H9 (cell line): ENCODE measurements around the gene CDKN2C. TPM values are rescaled to one million over a fixed set of nuclear protein-coding genes. Genes with fewer than 3 reads are reported as not detected.

ENCODE experiments used
- DNase-seq: peaks from one replicate; pipeline ENCODE4 v3.0.0-alpha.2; 2017
- H2AFZ ChIP-seq: one replicate; pipeline ENCODE4 v1.6.1; 2013; ENCODE audit warnings: mild to moderate bottlenecking, low read length, control low read depth, moderate library complexity
- H2AK5ac ChIP-seq: 2 replicates; pipeline ENCODE4 v1.6.1; 2013; ENCODE audit warnings: low read length, control low read depth, mixed read lengths; ENCODE audit not compliant: insufficient read length
- H2BK120ac ChIP-seq: one replicate; pipeline ENCODE4 v1.6.1; 2013; ENCODE audit warnings: low read depth, mild to moderate bottlenecking, low read length, control low read depth, inconsistent platforms; ENCODE audit not compliant: poor library complexity, severe bottlenecking
- H2BK12ac ChIP-seq: 2 replicates; pipeline ENCODE4 v1.6.1; 2013; ENCODE audit warnings: low read length, control low read depth, mixed read lengths, low read depth; ENCODE audit not compliant: insufficient read length
- H2BK15ac ChIP-seq: 2 replicates; pipeline ENCODE4 v1.6.1; 2013; ENCODE audit warnings: low read depth, low read length, control low read depth
- H2BK20ac ChIP-seq: one replicate; pipeline ENCODE4 v1.6.1; 2013; ENCODE audit warnings: low read depth, mild to moderate bottlenecking, low read length, control low read depth, inconsistent platforms; ENCODE audit not compliant: poor library complexity, severe bottlenecking
- H2BK5ac ChIP-seq: 2 replicates; pipeline ENCODE4 v1.6.1; 2013; ENCODE audit warnings: low read length, control low read depth, mixed read lengths; ENCODE audit not compliant: insufficient read length
- H3K14ac ChIP-seq: 2 replicates; pipeline ENCODE4 v1.6.1; 2013; ENCODE audit warnings: low read length, control low read depth; ENCODE audit not compliant: insufficient read depth
- H3K18ac ChIP-seq: 2 replicates; pipeline ENCODE4 v1.6.1; 2013; ENCODE audit warnings: low read depth, mild to moderate bottlenecking, mixed read lengths, low read length, control low read depth; ENCODE audit not compliant: insufficient read length
- H3K23ac ChIP-seq: 2 replicates; pipeline ENCODE4 v1.6.1; 2013; ENCODE audit warnings: low read length, control low read depth, mixed read lengths, low read depth; ENCODE audit not compliant: insufficient read length
- H3K23me2 ChIP-seq: 2 replicates; pipeline ENCODE4 v1.6.1; 2013; ENCODE audit warnings: low read depth, mild to moderate bottlenecking, mixed read lengths, low read length, control low read depth; ENCODE audit not compliant: insufficient read length, poor library complexity, severe bottlenecking
- H3K27ac ChIP-seq: 2 replicates; pipeline ENCODE4 v1.5.1; 2013; ENCODE audit warnings: low read length, control low read depth, mixed read lengths, low read depth; ENCODE audit not compliant: insufficient read length
- H3K27me3 ChIP-seq: 2 replicates; pipeline ENCODE4 v1.6.1; 2013; ENCODE audit warnings: low read length, control low read depth, inconsistent platforms; ENCODE audit not compliant: insufficient read depth
- H3K4ac ChIP-seq: 2 replicates; pipeline ENCODE4 v1.6.1; 2013; ENCODE audit warnings: low read depth, mild to moderate bottlenecking, control low read depth, inconsistent platforms, low read length, moderate library complexity
- H3K4me1 ChIP-seq: 2 replicates; pipeline ENCODE4 v1.6.1; 2013; ENCODE audit warnings: low read length, control low read depth, inconsistent platforms; ENCODE audit not compliant: insufficient read depth
- H3K4me2 ChIP-seq: 2 replicates; pipeline ENCODE4 v1.6.1; 2013; ENCODE audit warnings: low read length, control low read depth, mixed read lengths; ENCODE audit not compliant: insufficient read length, insufficient read depth
- H3K56ac ChIP-seq: 2 replicates; pipeline ENCODE4 v1.6.1; 2013; ENCODE audit warnings: low read depth, mild to moderate bottlenecking, mixed read lengths, low read length, control low read depth; ENCODE audit not compliant: insufficient read length
- H3K79me1 ChIP-seq: 2 replicates; pipeline ENCODE4 v1.6.1; 2013; ENCODE audit warnings: low read depth, mild to moderate bottlenecking, moderate library complexity, low read length, control low read depth, inconsistent platforms; ENCODE audit not compliant: insufficient read depth, poor library complexity, severe bottlenecking
- H3K79me2 ChIP-seq: 2 replicates; pipeline ENCODE4 v1.6.1; 2013; ENCODE audit warnings: low read length, control low read depth, inconsistent platforms; ENCODE audit not compliant: insufficient read depth
- H3K9ac ChIP-seq: 2 replicates; pipeline ENCODE4 v1.6.1; 2013; ENCODE audit warnings: low read length, control low read depth, mixed read lengths; ENCODE audit not compliant: insufficient read length; ENCODE audit errors: extremely low read depth
- H3K9me3 ChIP-seq: one replicate; pipeline ENCODE4 v1.6.1; 2013; ENCODE audit warnings: low read depth, low read length, inconsistent platforms; ENCODE audit not compliant: control insufficient read depth
- H3T11ph ChIP-seq: one replicate; pipeline ENCODE4 v1.6.1; 2013; ENCODE audit warnings: mild to moderate bottlenecking, low read length, control low read depth, inconsistent platforms
- H4K20me1 ChIP-seq: one replicate; pipeline ENCODE4 v1.6.1; 2013; ENCODE audit not compliant: control insufficient read depth, insufficient read length, insufficient read depth
- H4K5ac ChIP-seq: 2 replicates; pipeline ENCODE4 v1.6.1; 2013; ENCODE audit warnings: low read depth, mild to moderate bottlenecking, mixed read lengths, low read length, control low read depth; ENCODE audit not compliant: insufficient read length
- H4K8ac ChIP-seq: replicated peaks from 2 replicates; pipeline ENCODE4 v1.6.1; 2013; ENCODE audit warnings: low read length, control low read depth, mixed read lengths, low read depth; ENCODE audit not compliant: insufficient read length
- H4K91ac ChIP-seq: 2 replicates; pipeline ENCODE4 v1.6.1; 2013; ENCODE audit warnings: low read depth, mild to moderate bottlenecking, moderate library complexity, mixed read lengths, low read length, control low read depth; ENCODE audit not compliant: insufficient read length
- H3K27ac Mint-ChIP-seq, 3 experiments: 2 replicates in 2 of 3; 3 replicates in 1 of 3; pipeline ENCODE4 v1.8.0; 2020 to 2021; ENCODE audit warnings: mixed read lengths in 3 of 3, mild to moderate bottlenecking in 1 of 3, moderate library complexity in 1 of 3
- H3K27me3 Mint-ChIP-seq: 2 replicates; pipeline ENCODE4 v1.8.0; 2021; ENCODE audit warnings: low read depth, mild to moderate bottlenecking, moderate library complexity, mixed read lengths
- H3K36me3 Mint-ChIP-seq, 3 experiments: 2 replicates in 2 of 3; 3 replicates in 1 of 3; pipeline ENCODE4 v1.8.0; 2020 to 2021; ENCODE audit warnings: low read depth in 3 of 3, mixed read lengths in 3 of 3; ENCODE audit not compliant: insufficient read depth in 1 of 3
- H3K4me1 Mint-ChIP-seq, 2 experiments: 2 replicates each; pipeline ENCODE4 v1.8.0; 2020; ENCODE audit warnings: mixed read lengths in 2 of 2
- H3K4me3 Mint-ChIP-seq, 2 experiments: 2 replicates in 1 of 2; 3 replicates in 1 of 2; pipeline ENCODE4 v1.8.0; 2020 to 2021; ENCODE audit warnings: mild to moderate bottlenecking in 2 of 2, mixed read lengths in 2 of 2, moderate library complexity in 1 of 2
- H3K9me3 Mint-ChIP-seq, 2 experiments: 2 replicates in 1 of 2; 3 replicates in 1 of 2; pipeline ENCODE4 v1.8.0; 2020; ENCODE audit warnings: mild to moderate bottlenecking in 2 of 2, mixed read lengths in 2 of 2, moderate library complexity in 1 of 2
- WGBS: extraction: QIAGEN DNeasy Blood & Tissue Kit; methylation state at CpG from one replicate; pipeline ENCODE4 v1.1.7; 2013; ENCODE audit warnings: missing lambda C conversion rate, low lambda C conversion rate, mixed read lengths; ENCODE audit not compliant: insufficient read length; ENCODE audit errors: extremely low coverage; 5-methylcytosine and 5-hydroxymethylcytosine counted together
- total RNA-seq: library from RNA; stranded (reverse); gene quantifications from 2 replicates; pipeline ENCODE4 v1.2.1, GENCODE V29; 2021
- TF ChIP-seq, protein P1 (sequence below): fragments of 200-600 bp; sonication (generic); conservative IDR thresholded peaks from 3 replicates; pipeline ENCODE4 v1.8.0; 2021; ENCODE audit warnings: antibody characterized with exemption, mild to moderate bottlenecking

Gene CDKN2C
- total RNA-seq, 1 experiment from 2014 or later, result not detected

DNA sequence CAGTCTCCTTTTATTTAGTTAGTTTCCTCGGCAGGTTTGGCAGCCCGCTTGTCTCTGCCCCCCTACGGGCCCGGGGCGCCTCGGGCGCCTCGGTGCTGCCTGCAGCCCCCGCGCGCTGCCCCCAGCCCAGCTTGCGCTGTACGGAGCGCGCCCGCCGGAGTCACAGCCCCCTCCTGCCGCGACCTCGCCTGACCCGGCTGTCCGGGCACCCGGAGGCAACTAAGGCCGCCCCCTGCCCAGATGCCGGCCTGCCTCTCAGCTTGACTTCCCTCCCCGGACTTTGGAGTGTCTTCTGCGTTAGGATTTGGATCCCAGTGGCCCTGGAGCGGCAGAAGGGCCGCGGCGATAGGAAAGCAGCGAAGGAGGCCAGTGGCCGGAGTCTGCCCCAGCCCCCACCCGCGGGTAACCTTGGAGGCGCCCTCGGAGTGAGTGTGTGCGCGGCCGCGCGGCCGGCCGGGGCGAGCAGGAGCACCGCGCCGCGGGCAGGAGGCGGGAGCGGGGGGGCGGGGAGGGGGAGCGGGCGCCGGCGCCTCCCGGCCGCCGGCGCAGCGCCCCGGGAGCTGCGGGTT lies 7.6 kb downstream of the CDKN2C start:
- H3K4ac ChIP-seq, result no peak overlapping the region
- H3K36me3 Mint-ChIP-seq, result no peaks in the 10 kb centered on the region; a peak in 1 of 7 replicates
- H3T11ph ChIP-seq, result no peak overlapping the region
- no peak overlapping the region for H4K91ac ChIP-seq
- H3K18ac ChIP-seq, result no peak overlapping the region
- H3K79me1 ChIP-seq, result no peaks in the 10 kb centered on the region
- no peaks in the 10 kb centered on the region for H3K79me2 ChIP-seq
- no peak overlapping the region for H4K8ac ChIP-seq
- H2BK12ac ChIP-seq, result no peak overlapping the region
- no peak overlapping the region for H3K23ac ChIP-seq
- no peak overlapping the region for H2AK5ac ChIP-seq
- H3K23me2 ChIP-seq, result peaks cover 6% of the 10 kb centered on the region
- H3K14ac ChIP-seq, result no peak overlapping the region
- no peak overlapping the region for H3K56ac ChIP-seq
- H2AFZ ChIP-seq, result no peak overlapping the region
- no peak for DNase-seq
- no peaks in the 10 kb centered on the region for H4K20me1 ChIP-seq
- H2BK15ac ChIP-seq, result no peak overlapping the region
- no peak overlapping the region for H2BK20ac ChIP-seq
- no peak overlapping the region for H3K27ac Mint-ChIP-seq
- no peak overlapping the region for H2BK120ac ChIP-seq
- peaks cover 47% of the 10 kb centered on the region for H3K27me3 ChIP-seq
- H3K4me3 Mint-ChIP-seq, result peak overlapping the region; percentile 65 to 80
- peak overlapping the region; percentile 89 for H3K4me2 ChIP-seq
- TF ChIP-seq, protein P1, sequence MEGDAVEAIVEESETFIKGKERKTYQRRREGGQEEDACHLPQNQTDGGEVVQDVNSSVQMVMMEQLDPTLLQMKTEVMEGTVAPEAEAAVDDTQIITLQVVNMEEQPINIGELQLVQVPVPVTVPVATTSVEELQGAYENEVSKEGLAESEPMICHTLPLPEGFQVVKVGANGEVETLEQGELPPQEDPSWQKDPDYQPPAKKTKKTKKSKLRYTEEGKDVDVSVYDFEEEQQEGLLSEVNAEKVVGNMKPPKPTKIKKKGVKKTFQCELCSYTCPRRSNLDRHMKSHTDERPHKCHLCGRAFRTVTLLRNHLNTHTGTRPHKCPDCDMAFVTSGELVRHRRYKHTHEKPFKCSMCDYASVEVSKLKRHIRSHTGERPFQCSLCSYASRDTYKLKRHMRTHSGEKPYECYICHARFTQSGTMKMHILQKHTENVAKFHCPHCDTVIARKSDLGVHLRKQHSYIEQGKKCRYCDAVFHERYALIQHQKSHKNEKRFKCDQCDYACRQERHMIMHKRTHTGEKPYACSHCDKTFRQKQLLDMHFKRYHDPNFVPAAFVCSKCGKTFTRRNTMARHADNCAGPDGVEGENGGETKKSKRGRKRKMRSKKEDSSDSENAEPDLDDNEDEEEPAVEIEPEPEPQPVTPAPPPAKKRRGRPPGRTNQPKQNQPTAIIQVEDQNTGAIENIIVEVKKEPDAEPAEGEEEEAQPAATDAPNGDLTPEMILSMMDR, result no peak
- H3K9me3 Mint-ChIP-seq, result peaks cover 3% of the 10 kb centered on the region in 2 experiments; a peak in 1 of 5 replicates
- peaks cover 97% of the 10 kb centered on the region for H3K27me3 Mint-ChIP-seq
- no CpG with 5 or more reads among the region's 63 CpGs for WGBS
- H3K4me1 ChIP-seq, result 0 out of 2 replicates have a peak, but pooled peaks cover 2% of the 10 kb centered on the region
- H3K4me1 Mint-ChIP-seq, result peaks cover 21 to 29% of the 10 kb centered on the region in 2 experiments
- no peaks in the 10 kb centered on the region for H3K9me3 ChIP-seq
- no peak overlapping the region for H3K27ac ChIP-seq
- no peak overlapping the region for H4K5ac ChIP-seq
- H2BK5ac ChIP-seq, result no peak overlapping the region
- H3K9ac ChIP-seq, result no peak overlapping the region
